Measurements from ENCODE around the gene TSPYL4.

- TF ChIP-seq CTCF (IDR thresholded peaks at IDR 0.05): no peak
- no peak for TF ChIP-seq POLR2A (IDR thresholded peaks at IDR 0.05)
- TF ChIP-seq POLR2AphosphoS5 (IDR thresholded peaks at IDR 0.05): no peak
- no peak for TF ChIP-seq EP300 (IDR thresholded peaks at IDR 0.05)
Observed at GRCh38 chr6:116214681-116215080, 39.2 kb downstream of the TSPYL4 start.
